Non-pigmented ciliary epithelial cell (primary cell): ENCODE results near the gene BFSP2.
"Not testable (repeated sequence)": the region's sequence is repeated elsewhere in the genome, so short reads cannot be mapped to it uniquely, and the experiment has no call there.

Experiments used
- DNase-seq: peaks from one replicate; pipeline ENCODE4 v3.0.0-alpha.2; 2010; ENCODE audit warnings: low read depth

Gene BFSP2

GRCh38 chr3:133457465-133458067 is 57.7 kb downstream of the BFSP2 start:
- no peak for DNase-seq

GRCh38 chr3:133459400-133459799 is 59.5 kb downstream of the BFSP2 start:
- DNase-seq, result no peak

GRCh38 chr3:133460809-133461208 is 61.0 kb downstream of the BFSP2 start:
- DNase-seq, result no peak

GRCh38 chr3:133461291-133461690 is 61.4 kb downstream of the BFSP2 start:
- DNase-seq, result no peak

- no peak for DNase-seq
Observed at GRCh38 chr3:133463347-133463860, 63.5 kb downstream of the BFSP2 start.

- DNase-seq, result no peak
Observed at GRCh38 chr3:133464573-133464972, 64.7 kb downstream of the BFSP2 start.

- DNase-seq, result no peak
Observed at GRCh38 chr3:133466531-133467386, 66.9 kb downstream of the BFSP2 start.

GRCh38 chr3:133467780-133468179 is 67.9 kb downstream of the BFSP2 start:
- DNase-seq, result no peak

- no peak for DNase-seq
Observed at GRCh38 chr3:133468251-133468721, 68.4 kb downstream of the BFSP2 start.

- DNase-seq, result no peak
Observed at GRCh38 chr3:133469140-133469731, 69.4 kb downstream of the BFSP2 start.

- no peak for DNase-seq
Observed at GRCh38 chr3:133472242-133472641, 72.4 kb downstream of the BFSP2 start.

- no peak for DNase-seq
Observed at GRCh38 chr3:133472889-133473288, 73.0 kb downstream of the BFSP2 start.

- not testable (repeated sequence) for DNase-seq
Observed at GRCh38 chr3:133473472-133474191, 73.8 kb downstream of the BFSP2 start.

- no peak for DNase-seq
Observed at GRCh38 chr3:133474251-133474801, 74.5 kb downstream of the BFSP2 start.

GRCh38 chr3:133474817-133475216 is 75.0 kb downstream of the BFSP2 start:
- no peak for DNase-seq

GRCh38 chr3:133475245-133476010 is 75.6 kb downstream of the BFSP2 start:
- no peak for DNase-seq

GRCh38 chr3:133476971-133477375 is 77.1 kb downstream of the BFSP2 start:
- no peak for DNase-seq

- DNase-seq, result no peak
Observed at GRCh38 chr3:133477487-133477886, 77.6 kb downstream of the BFSP2 start.

GRCh38 chr3:133478624-133479023 is 78.8 kb downstream of the BFSP2 start:
- no peak for DNase-seq

- no peak for DNase-seq
Observed at GRCh38 chr3:133479401-133479800, 79.5 kb downstream of the BFSP2 start.
